Upper lobe of left lung (tissue), 4 donors: ENCODE measurements around the gene CNTNAP3B.
"Not testable (repeated sequence)": the region's sequence is repeated elsewhere in the genome, so short reads cannot be mapped to it uniquely, and the experiment has no call there.

ENCODE experiments used
- CTCF ChIP-seq, 6 experiments: fragments of 450-650 bp in 4 of 6; fragments of 200-600 bp in 2 of 6; sonication (generic) in 2 of 6; IDR thresholded peaks; one replicate each; pipeline ENCODE4 v1.5.1; 2016 to 2019; ENCODE audit warnings: antibody characterized with exemption in 6 of 6
- EP300 ChIP-seq, 4 donors: sonication (generic); formaldehyde crosslinking; IDR thresholded peaks; one replicate each; pipeline ENCODE4 v1.5.1; 2017; ENCODE audit warnings: antibody characterized with exemption in 4 of 4, control low read depth in 2 of 4
- POLR2A ChIP-seq, 4 donors: fragments of 450-650 bp; IDR thresholded peaks; one replicate each; pipeline ENCODE4 v1.5.1; 2016 to 2017; ENCODE audit warnings: antibody characterized with exemption in 4 of 4, mild to moderate bottlenecking in 2 of 4

DNA sequence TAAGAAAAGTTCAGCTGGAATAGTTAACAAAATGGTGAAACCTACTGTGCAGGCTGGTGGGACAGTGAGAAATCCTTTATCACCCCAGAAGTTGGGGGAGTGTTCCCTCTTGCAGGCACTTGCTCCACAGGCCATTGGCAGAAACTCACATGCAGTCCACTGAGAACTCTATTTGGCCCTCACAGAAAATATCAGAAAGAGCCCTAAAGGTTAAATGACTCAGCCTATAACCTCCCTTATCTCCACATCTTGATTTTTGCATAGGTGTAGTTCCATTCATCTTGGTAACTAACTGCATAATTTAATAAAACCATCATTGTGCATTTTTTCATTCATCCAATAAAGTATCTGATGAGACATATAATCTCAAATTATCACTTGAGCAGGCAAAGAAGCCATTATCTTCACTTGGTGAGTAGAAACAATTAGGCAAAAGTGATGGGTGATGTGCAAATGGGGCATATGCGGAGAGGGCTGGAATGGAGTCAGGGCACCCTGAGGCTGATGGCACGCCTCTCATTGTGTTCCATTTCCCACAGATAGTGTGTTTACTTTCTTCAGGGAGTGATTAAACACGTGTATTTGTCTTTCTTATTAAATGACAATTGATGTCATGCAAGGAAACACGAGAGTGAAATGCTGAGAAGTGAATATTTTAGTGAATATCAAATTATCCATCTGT lies 45.2 kb downstream of the CNTNAP3B start:
- TF ChIP-seq POLR2A, CTCF, EP300 (IDR thresholded peaks at IDR 0.05): not testable (repeated sequence)
